SJSA1 (cell line): ENCODE measurements around the gene NFIX. TPM values are rescaled to one million over a fixed set of nuclear protein-coding genes. Genes with fewer than 3 reads are reported as not detected.

Source experiments
- DNase-seq, 2 experiments: peaks; one replicate each; pipeline ENCODE4 v3.0.0-alpha.2; 2015 to 2020; ENCODE audit warnings: low spot score in 2 of 2, low read depth in 1 of 2
- H3K27ac ChIP-seq: fragments of 250-450 bp; sonication (Bioruptor Pico); 2 replicates; pipeline ENCODE4 v1.5.1; 2020; ENCODE audit warnings: mild to moderate bottlenecking, moderate library complexity
- H3K27me3 ChIP-seq: fragments of 250-450 bp; sonication (Bioruptor Pico); replicated peaks from 2 replicates; pipeline ENCODE4 v1.5.1; 2020; ENCODE audit warnings: mild to moderate bottlenecking, moderate library complexity
- H3K36me3 ChIP-seq: fragments of 250-450 bp; sonication (Bioruptor Pico); 2 replicates; pipeline ENCODE4 v1.5.1; 2020; ENCODE audit warnings: mild to moderate bottlenecking
- H3K4me1 ChIP-seq: fragments of 250-450 bp; sonication (Bioruptor Pico); replicated peaks from 2 replicates; pipeline ENCODE4 v1.6.1; 2021; ENCODE audit warnings: mild to moderate bottlenecking
- H3K4me3 ChIP-seq: fragments of 250-450 bp; sonication (Bioruptor Pico); 2 replicates; pipeline ENCODE4 v1.5.1; 2020; ENCODE audit warnings: mild to moderate bottlenecking
- H3K9me3 ChIP-seq: fragments of 250-450 bp; sonication (Bioruptor Pico); replicated peaks from 2 replicates; pipeline ENCODE4 v1.5.1; 2020; ENCODE audit warnings: mild to moderate bottlenecking
- total RNA-seq: library from RNA; depleted of rRNA; stranded (reverse); fragments of >200 nt; shearing (Covaris generic); gene quantifications from 2 replicates; pipeline ENCODE4 v1.2.3, GENCODE V29; 2014

Gene NFIX
- total RNA-seq, 1 experiment from 2014 or later, result 10.9 TPM

DNA sequence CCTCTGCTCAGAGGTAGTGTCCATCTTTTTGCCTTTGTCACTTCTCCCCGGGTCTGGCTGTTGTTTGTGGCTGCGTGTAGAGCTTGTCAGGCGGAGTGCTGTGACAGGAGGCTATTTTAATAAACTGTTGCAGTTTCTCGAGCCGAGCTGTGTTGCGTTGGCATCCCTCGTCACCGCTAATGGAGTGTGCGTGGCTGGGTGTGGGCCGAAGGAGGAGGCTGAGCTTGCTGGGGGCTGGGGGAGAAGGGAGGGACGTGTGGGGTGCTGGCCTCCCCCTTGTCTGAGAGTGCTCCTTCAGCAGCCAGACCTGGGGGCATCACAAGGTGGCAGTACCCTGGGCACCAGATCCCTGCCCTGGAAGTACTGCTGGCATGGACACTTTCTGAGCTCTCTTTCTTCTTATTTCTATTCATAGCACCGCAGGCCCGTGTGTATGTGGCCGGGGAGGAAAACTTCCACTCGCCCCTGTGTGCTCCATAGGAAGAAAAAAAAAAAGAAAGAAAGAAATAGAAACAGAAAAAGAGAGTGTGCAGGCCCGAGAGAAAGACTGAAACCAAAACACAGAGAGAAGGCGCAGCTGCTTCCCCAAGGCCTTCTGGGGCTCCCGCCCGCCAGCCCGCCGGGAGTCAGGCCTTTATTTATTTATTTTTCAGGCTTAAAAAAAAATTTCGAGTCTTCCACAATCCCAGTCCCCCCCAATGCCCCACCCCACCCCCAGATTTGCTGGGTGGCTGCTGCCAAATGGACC lies 27.0 kb downstream of the NFIX start:
- Histone ChIP-seq H3K27ac (peak overlapping the region; percentile 48), H3K27me3 (no peaks in the 10 kb centered on the region), H3K4me3 (peak overlapping the region; percentile 42), H3K36me3 (peaks cover 7% of the 10 kb centered on the region; the same call in 1 of the 2 replicates), H3K9me3 (no peaks in the 10 kb centered on the region), H3K4me1 (peaks cover 54% of the 10 kb centered on the region)
- peak in 1 of 2 experiments; percentile 77 for DNase-seq

DNA sequence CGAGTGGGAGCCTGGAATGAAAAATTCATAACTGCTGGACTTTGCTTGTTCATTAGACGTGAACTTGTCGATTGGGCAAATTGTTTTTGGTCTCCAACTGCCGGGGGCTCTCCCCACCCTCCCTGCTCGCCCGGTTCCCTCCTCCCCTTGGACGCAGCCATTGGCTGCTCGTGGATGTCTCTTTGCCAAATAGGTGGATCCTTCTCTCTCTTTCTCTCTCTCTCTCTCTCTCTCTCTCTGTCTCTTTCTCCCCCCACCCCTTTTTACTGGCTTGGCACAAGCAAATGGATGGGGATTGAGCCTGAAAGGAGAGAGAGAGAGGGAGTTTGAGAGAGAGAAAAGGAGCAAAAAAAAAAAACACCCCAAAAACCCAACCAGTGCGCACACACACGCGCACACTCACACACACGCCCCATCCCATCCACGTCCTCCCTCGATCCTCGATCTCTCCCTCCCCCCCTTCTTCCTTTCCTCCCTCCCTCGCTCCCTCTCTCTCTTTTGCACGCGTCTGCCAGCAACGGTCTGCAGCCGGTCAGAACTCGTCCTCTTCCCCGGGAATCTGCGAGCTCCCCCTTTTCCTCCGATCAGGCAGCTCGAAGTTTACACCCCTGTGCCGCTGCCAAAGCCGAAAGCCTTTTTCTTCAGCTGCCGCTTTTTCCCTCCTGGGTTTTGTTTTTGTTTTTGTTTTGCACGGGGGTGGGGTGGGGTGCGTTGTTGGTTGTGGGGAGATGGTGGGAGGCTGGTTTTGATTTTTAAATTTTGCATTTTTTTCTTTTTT lies 27.8 kb downstream of the NFIX start:
- no peaks in the 10 kb centered on the region for H3K9me3 ChIP-seq
- peak overlapping the region; percentile 48 for H3K27ac ChIP-seq
- H3K4me1 ChIP-seq, result peaks cover 46% of the 10 kb centered on the region
- H3K4me3 ChIP-seq, result peak overlapping the region; percentile 42
- H3K27me3 ChIP-seq, result no peaks in the 10 kb centered on the region
- peaks cover 7% of the 10 kb centered on the region; the same call in 1 of the 2 replicates for H3K36me3 ChIP-seq
- peak; percentile 90 to 97 for DNase-seq

DNA sequence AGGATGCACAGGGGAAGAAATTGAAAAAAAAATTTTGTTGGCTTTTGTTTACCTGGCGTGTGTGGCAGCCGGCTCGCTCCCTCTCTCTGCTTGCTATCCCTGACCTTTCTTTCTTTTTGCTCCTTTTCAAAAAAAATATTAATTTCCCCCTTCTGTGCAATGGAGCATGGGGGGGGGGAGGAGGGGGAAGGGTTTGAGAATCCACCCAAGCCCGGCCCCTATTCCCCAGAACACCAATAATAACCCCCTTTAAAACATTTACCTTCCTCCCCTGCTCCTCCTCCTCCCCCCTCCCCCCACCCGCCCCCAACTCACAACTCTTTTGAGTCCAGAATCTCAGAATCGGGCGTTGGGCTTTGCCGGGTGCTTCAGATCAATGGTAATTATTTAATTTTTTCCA lies 28.4 kb downstream of the NFIX start:
- H3K4me1 ChIP-seq, result peaks cover 43% of the 10 kb centered on the region
- H3K27ac ChIP-seq, result no peak overlapping the region; the same call in 1 of the 2 replicates
- H3K36me3 ChIP-seq, result peaks cover 7% of the 10 kb centered on the region; the same call in 1 of the 2 replicates
- H3K27me3 ChIP-seq, result no peaks in the 10 kb centered on the region
- peak overlapping the region; percentile 42 for H3K4me3 ChIP-seq
- no peaks in the 10 kb centered on the region for H3K9me3 ChIP-seq
- DNase-seq, result no peak

DNA sequence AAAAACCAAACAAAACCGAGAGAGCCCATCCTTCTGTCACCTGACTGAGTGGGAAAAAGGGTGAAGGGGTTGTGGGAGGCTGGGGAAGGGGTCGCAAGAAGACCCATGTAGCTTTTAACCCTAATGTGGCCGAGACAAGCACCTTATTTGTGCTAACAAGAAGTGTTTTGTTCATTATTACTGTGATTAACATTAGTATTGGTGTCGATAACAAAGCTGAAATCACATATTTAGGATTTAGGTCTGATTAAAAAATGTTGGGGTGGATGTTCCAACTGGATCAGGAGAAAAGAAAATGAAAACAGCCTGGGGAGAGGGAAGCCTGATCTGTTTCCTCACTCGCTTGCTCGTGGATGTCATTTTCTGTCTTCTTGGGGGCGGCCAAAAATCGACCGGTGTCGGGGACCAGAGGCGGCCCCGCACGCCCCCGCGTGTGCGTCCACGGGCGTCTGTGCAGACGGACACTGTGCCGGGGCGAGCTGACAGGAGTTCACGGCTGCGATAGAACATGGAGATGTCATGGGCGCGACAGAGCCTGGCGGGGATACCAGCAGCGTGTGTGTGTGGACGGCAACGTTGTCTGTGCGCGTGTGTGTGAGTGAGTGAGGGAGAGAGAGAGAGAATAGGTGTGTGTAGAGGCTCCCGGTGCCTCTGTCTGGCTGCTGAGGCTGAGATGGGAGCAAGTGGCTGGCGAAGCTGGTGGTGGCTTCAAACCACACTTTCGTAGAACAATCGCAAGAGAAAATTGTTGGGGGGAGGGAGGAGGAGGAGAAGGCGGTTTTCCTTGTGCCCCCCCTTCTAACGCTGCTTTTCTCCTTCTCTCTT lies 29.1 kb downstream of the NFIX start:
- Histone ChIP-seq H3K4me3 (peak overlapping the region; percentile 34), H3K36me3 (peaks cover 7% of the 10 kb centered on the region; the same call in 1 of the 2 replicates), H3K9me3 (no peaks in the 10 kb centered on the region), H3K27me3 (no peaks in the 10 kb centered on the region), H3K4me1 (peaks cover 39% of the 10 kb centered on the region), H3K27ac (no peak overlapping the region)
- no peak for DNase-seq

DNA sequence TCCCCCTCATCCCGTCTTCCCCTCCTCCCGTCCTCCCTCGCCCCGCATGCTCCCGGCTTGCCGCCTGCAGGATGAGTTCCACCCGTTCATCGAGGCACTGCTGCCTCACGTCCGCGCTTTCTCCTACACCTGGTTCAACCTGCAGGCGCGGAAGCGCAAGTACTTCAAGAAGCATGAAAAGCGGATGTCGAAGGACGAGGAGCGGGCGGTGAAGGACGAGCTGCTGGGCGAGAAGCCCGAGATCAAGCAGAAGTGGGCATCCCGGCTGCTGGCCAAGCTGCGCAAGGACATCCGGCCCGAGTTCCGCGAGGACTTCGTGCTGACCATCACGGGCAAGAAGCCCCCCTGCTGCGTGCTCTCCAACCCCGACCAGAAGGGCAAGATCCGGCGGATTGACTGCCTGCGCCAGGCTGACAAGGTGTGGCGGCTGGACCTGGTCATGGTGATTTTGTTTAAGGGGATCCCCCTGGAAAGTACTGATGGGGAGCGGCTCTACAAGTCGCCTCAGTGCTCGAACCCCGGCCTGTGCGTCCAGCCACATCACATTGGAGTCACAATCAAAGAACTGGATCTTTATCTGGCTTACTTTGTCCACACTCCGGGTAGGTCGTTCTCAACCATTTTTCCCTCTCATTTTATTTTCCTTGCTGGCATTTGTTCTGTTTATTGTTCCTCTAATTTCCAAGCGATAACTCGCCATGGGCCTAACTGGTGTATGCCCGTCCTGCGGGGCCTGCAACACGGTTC lies 29.8 kb downstream of the NFIX start:
- Histone ChIP-seq H3K27ac (no peak overlapping the region), H3K9me3 (no peaks in the 10 kb centered on the region), H3K4me1 (peaks cover 39% of the 10 kb centered on the region), H3K36me3 (peaks cover 8% of the 10 kb centered on the region; the same call in 1 of the 2 replicates), H3K27me3 (no peaks in the 10 kb centered on the region), H3K4me3 (peak overlapping the region; percentile 34)
- DNase-seq, result no peak

DNA sequence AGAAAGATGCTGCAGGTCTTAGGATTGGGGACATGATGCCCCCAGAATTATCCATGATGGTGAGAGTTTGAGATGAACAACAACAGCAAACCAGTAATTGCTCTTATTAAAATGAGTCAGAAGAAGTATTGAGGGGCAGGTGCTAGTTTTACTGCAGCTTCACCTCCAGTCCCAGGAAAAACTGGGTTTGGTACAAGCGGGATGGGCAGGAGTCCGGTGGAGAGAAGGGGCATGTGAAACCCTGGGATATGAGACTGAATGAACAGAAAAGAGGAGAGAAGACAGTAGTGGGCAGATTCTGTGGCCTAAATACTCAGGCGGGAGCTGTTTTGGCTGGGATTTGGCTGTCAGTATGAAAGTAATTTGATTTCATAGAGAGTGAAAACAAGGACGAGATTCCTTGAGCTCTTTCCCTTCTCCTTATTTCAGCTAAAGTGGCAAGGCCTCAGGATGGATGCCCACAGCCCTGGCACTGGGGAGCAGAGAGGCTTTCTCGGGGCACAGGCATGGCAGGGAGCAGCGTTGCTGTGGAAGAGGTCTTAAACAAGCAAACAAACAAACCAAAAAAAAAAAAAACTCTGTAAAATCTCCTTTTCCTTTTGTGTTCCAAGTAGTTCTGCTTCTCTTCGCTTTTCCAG lies 30.7 kb downstream of the NFIX start:
- no peak for DNase-seq
- Histone ChIP-seq H3K27me3 (no peaks in the 10 kb centered on the region), H3K4me1 (peaks cover 40% of the 10 kb centered on the region), H3K27ac (peak overlapping the region; percentile 25), H3K4me3 (no peak overlapping the region), H3K36me3 (peaks cover 10% of the 10 kb centered on the region; the same call in 1 of the 2 replicates), H3K9me3 (no peaks in the 10 kb centered on the region)

DNA sequence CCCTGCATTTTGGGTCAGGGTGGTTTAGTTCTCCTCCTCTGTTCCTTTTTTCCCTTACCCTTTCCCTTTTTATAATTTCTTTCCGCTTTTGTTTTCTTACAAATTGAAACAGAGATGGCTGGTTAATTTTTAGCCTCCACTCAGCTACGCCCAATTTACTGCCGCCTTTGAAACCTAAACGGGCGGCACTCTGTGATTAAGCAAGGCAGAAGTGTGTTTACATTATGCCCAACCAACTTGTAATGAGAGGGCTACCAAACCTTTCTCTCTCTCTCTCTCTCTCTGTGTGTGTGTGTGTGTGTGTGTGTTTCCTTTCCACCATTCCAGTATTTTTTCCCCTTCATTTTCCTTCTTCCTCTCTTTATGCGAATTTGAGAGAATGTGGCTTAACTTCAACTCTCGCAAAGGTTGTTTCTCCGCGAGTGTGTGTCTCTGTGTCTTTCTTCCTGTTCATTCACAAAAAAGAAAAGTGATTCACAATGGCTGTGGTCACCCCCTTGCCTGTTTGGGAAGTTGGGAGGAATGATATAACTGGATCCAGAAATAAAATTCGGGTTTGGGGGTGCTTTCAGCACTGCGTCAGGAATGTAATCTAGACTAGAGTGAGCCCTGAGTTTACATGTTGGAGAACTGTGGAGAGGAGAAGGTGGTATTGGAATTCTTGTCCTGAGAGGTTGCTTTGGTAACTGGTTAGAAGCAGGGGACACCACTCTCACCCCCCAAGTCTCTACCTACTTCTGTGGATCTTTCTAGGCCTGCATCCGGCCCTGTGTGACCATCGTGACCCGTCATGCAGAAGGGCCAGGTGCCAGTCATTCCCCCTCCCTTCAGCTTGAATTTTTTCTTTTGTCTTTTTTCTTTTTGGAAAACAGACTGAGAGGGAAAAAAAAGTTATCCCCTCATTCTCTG lies 31.4 kb downstream of the NFIX start:
- DNase-seq, result peak in 1 of 2 experiments; percentile 56
- no peak overlapping the region for H3K4me3 ChIP-seq
- H3K9me3 ChIP-seq, result no peaks in the 10 kb centered on the region
- peaks cover 47% of the 10 kb centered on the region for H3K4me1 ChIP-seq
- no peaks in the 10 kb centered on the region for H3K27me3 ChIP-seq
- H3K27ac ChIP-seq, result peak overlapping the region; percentile 25
- peaks cover 10% of the 10 kb centered on the region; the same call in 1 of the 2 replicates for H3K36me3 ChIP-seq

DNA sequence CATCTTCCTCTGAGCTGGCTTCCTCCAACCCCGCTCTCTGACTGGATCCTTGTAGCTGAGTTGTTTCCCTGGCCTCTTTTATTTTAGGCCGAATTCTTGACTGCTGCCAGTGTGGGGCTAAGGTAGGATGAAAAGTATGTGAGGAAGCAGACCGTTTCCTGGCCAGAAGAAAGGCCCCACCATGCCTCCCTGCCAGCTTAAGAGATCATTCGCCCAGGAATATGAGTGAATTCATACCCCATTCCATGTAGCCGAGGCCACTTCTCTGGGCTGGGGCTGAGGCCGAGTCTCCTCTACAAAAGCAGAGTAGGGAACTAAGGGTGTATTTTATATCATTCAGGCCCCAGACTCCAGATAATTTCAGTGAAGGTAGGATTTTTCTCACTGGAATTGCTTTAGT lies 32.3 kb downstream of the NFIX start:
- no peak for DNase-seq
- no peaks in the 10 kb centered on the region for H3K27me3 ChIP-seq
- H3K27ac ChIP-seq, result no peak overlapping the region
- H3K36me3 ChIP-seq, result peaks cover 10% of the 10 kb centered on the region; the same call in 1 of the 2 replicates
- H3K9me3 ChIP-seq, result no peaks in the 10 kb centered on the region
- peaks cover 49% of the 10 kb centered on the region for H3K4me1 ChIP-seq
- no peak overlapping the region for H3K4me3 ChIP-seq

DNA sequence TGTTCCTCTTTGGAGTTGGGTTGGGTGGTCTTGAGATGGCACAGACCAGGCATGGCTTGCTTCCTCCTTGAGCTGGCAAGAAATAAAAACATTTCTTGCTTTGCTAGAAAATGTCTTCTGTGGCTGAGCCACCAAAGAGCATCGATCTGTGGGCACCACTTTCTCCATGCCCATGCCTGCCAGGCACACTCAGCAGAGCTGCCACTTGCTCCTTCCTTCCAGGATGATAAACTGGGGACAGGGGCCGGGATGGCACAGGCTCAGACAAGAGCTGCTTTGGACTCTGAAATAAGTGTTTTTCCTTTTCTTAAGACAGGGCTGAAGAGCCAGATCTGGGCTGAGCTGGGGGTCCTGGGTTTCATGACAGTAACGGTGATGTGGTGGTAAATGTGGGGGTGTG lies 32.8 kb downstream of the NFIX start:
- H3K27ac ChIP-seq, result no peak overlapping the region
- H3K4me3 ChIP-seq, result no peak overlapping the region
- H3K4me1 ChIP-seq, result peaks cover 52% of the 10 kb centered on the region
- H3K9me3 ChIP-seq, result no peaks in the 10 kb centered on the region
- peaks cover 10% of the 10 kb centered on the region; the same call in 1 of the 2 replicates for H3K36me3 ChIP-seq
- DNase-seq, result no peak
- H3K27me3 ChIP-seq, result no peaks in the 10 kb centered on the region

DNA sequence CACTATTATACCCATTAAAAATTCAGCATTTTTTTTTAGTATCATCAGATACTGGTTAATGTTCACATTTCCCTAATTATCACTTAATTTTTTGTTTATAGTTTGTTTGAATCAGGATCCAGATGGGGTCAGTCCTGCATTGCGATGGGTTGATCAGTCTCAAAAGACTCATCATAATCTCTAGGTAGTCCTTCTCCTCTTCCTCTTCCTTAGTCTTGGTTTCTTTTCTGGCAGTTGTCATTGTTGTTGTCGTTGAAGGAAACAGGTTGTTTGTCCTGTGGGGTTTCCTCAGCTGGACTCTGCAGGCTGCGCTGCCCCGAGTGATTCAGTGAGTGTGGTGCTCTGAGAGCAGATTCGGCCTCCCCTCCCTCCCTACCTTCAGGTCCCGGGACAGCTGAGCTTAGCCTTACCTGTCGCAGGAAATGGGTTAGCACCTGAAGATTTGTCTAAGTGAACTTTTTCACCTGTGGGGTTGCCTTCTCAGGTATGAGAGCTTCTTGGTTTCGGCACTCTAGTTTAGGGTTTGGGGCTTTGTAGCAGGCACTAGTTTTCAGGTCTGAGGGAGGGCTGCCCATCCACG lies 34.1 kb downstream of the NFIX start:
- Histone ChIP-seq H3K36me3 (peaks cover 16% of the 10 kb centered on the region; the same call in 1 of the 2 replicates), H3K4me3 (no peak overlapping the region), H3K4me1 (peaks cover 57% of the 10 kb centered on the region), H3K27ac (no peak overlapping the region), H3K9me3 (no peaks in the 10 kb centered on the region), H3K27me3 (no peaks in the 10 kb centered on the region)
- no peak for DNase-seq

DNA sequence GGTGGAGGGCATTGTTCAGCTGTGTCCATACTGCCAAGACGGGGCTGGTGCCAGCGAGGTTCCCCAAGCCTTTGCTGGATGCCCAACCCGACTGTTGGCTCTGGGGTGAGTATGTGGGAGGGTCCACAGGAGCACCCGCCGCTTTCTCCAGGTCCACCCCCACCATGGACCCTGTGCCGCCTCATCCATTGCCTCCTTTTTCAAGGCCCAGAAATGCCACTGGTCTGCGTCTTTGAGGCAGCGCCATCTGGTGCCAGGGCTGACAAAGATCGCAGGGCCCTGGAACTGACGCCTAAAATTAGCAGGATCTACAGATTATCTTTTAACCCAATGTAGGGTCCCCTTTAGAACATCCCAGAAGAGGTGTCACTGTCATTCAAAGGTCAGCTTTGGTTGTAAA lies 34.6 kb downstream of the NFIX start:
- Histone ChIP-seq H3K4me1 (peaks cover 52% of the 10 kb centered on the region), H3K27ac (no peak overlapping the region)

More for the DNA sequence above, 34.6 kb downstream of the NFIX start:
- H3K4me3 ChIP-seq, result no peak overlapping the region
- no peaks in the 10 kb centered on the region for H3K27me3 ChIP-seq
- H3K36me3 ChIP-seq, result peaks cover 18% of the 10 kb centered on the region; the same call in 1 of the 2 replicates
- H3K9me3 ChIP-seq, result no peaks in the 10 kb centered on the region
- no peak for DNase-seq
